ENCODE results near the gene TMEM100. TPM values are rescaled to one million over a fixed set of nuclear protein-coding genes. Genes with fewer than 3 reads are reported as not detected.

The TMEM100 gene
- total RNA-seq, 2 experiments from 2014 or later: not detected

GRCh38 chr17:55768936-55769624, 46.4 kb upstream of the TMEM100 start:
- Mint-ChIP-seq H3K27ac (no peak overlapping the region), H3K9me3 (no peaks in the 10 kb centered on the region), H3K27me3 (no peaks in the 10 kb centered on the region), H3K36me3 (ENCODE audit: low read depth) (no peaks in the 10 kb centered on the region), H3K4me1 (ENCODE audit: low read depth) (no peaks in the 10 kb centered on the region), H3K4me3 (no peak overlapping the region)
- DNase-seq (no peak), ATAC-seq (no peak)
- no peak for TF ChIP-seq CTCF (IDR thresholded peaks at IDR 0.05)
- ChIA-PET POLR2A (no interaction called here), CTCF (interaction anchor here (0.9 to 6.6 kb wide), 8 partner anchors 8 to 245 kb away, joined by 3 to 41 read pairs (median 4); partner anchors contain the start of gene PCTP)
- intact Hi-C loops (cut with micrococcal nuclease): no loop called here

GRCh38 chr17:55765472-55765871, 42.8 kb upstream of the TMEM100 start:
- no peaks in the 10 kb centered on the region for H3K9me3 Mint-ChIP-seq
- ATAC-seq: no peak
- H3K4me1 Mint-ChIP-seq (ENCODE audit: low read depth): no peaks in the 10 kb centered on the region
- no peaks in the 10 kb centered on the region for H3K36me3 Mint-ChIP-seq (ENCODE audit: low read depth)
- POLR2A ChIA-PET: no interaction called here
- CTCF ChIA-PET: no interaction called here
- intact Hi-C loops (cut with micrococcal nuclease): no loop called here
- H3K27me3 Mint-ChIP-seq: no peaks in the 10 kb centered on the region
- no peak for TF ChIP-seq CTCF (IDR thresholded peaks at IDR 0.05)
- H3K27ac Mint-ChIP-seq: no peak overlapping the region
- DNase-seq: no peak
- no peak overlapping the region for H3K4me3 Mint-ChIP-seq

GRCh38 chr17:55764610-55765009, 41.9 kb upstream of the TMEM100 start:
- ChIA-PET POLR2A (no interaction called here), CTCF (interaction anchor here (0.9 kb wide), 1 partner anchor 29 kb away, joined by 3 read pairs; no protein-coding TSS in a partner anchor)
- no peaks in the 10 kb centered on the region for H3K27me3 Mint-ChIP-seq
- no peaks in the 10 kb centered on the region for H3K4me1 Mint-ChIP-seq (ENCODE audit: low read depth)
- intact Hi-C loops (cut with micrococcal nuclease): no loop called here
- H3K4me3 Mint-ChIP-seq: no peak overlapping the region
- no peaks in the 10 kb centered on the region for H3K36me3 Mint-ChIP-seq (ENCODE audit: low read depth)
- DNase-seq (no peak), ATAC-seq (no peak)
- H3K9me3 Mint-ChIP-seq: no peaks in the 10 kb centered on the region
- H3K27ac Mint-ChIP-seq: no peak overlapping the region
- TF ChIP-seq CTCF (IDR thresholded peaks at IDR 0.05): no peak

- H3K36me3 Mint-ChIP-seq (ENCODE audit: low read depth): no peaks in the 10 kb centered on the region
- DNase-seq (no peak), ATAC-seq (no peak)
- intact Hi-C loops (cut with micrococcal nuclease): no loop called here
- H3K4me3 Mint-ChIP-seq: no peak overlapping the region
- H3K27ac Mint-ChIP-seq: no peak overlapping the region
- H3K9me3 Mint-ChIP-seq: no peaks in the 10 kb centered on the region
- TF ChIP-seq CTCF (IDR thresholded peaks at IDR 0.05): no peak
- H3K27me3 Mint-ChIP-seq: no peaks in the 10 kb centered on the region
- H3K4me1 Mint-ChIP-seq (ENCODE audit: low read depth): no peaks in the 10 kb centered on the region
- ChIA-PET CTCF (interaction anchor here (0.9 kb wide), 1 partner anchor 28 kb away, joined by 3 read pairs; no protein-coding TSS in a partner anchor), POLR2A (no interaction called here)
Observed at GRCh38 chr17:55763856-55764255, 41.2 kb upstream of the TMEM100 start.

GRCh38 chr17:55762086-55762858, 39.6 kb upstream of the TMEM100 start:
- POLR2A ChIA-PET: no interaction called here
- intact Hi-C loops (cut with micrococcal nuclease): no loop called here
- ATAC-seq (no peak), DNase-seq (no peak)
- H3K4me1 Mint-ChIP-seq (ENCODE audit: low read depth): no peaks in the 10 kb centered on the region
- no peak overlapping the region for H3K27ac Mint-ChIP-seq
- CTCF ChIA-PET: interaction anchor here (1.5 kb wide), 1 partner anchor 12 kb away, joined by 3 read pairs; the partner anchor contains the start of gene PCTP
- TF ChIP-seq CTCF (IDR thresholded peaks at IDR 0.05): no peak
- no peaks in the 10 kb centered on the region for H3K36me3 Mint-ChIP-seq (ENCODE audit: low read depth)
- no peaks in the 10 kb centered on the region for H3K9me3 Mint-ChIP-seq
- no peaks in the 10 kb centered on the region for H3K27me3 Mint-ChIP-seq
- H3K4me3 Mint-ChIP-seq: no peak overlapping the region

Measured in activated CD8-positive, alpha-beta T cell treated with anti-CD3 and anti-CD28 coated beads for 36 hours (primary cell).